Subcutaneous adipose tissue (tissue), 4 donors: ENCODE results near the gene DEGS1. TPM values are rescaled to one million over a fixed set of nuclear protein-coding genes. Genes with fewer than 3 reads are reported as not detected.

Experiments
- total RNA-seq, 4 donors: library from RNA; depleted of rRNA; stranded (reverse); fragments of >200 nt; gene quantifications; one replicate each; pipeline ENCODE4 v1.1.0, GENCODE V29; 2016
- TF ChIP-seq, protein P1 (sequence below): fragments of 450-650 bp; IDR thresholded peaks from one replicate; pipeline ENCODE4 v1.5.1; 2016; ENCODE audit warnings: low read depth, mild to moderate bottlenecking, control low read depth, antibody characterized with exemption, moderate library complexity

DEGS1 gene
- total RNA-seq, 4 donors from 2014 or later: 61.9 to 111 (median 83.3) TPM

DNA sequence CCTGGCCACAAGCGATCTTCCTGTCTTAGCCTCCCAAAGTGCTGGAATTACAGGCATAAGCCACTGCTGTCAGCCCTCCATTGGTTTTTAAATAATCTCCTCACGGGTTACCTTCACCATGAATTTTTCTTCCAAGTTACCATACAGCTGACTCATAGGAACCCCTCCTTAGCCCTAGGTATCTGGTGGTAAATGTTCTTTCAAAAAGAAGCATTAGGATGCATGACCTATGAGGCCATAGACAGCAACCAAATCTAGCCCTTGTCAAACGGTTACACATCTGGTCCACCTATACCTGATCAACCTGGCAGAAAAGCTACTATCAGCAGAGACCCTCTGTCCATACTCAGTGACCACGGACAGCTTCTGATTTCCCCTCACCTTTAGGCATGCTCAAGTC, 12.7 kb upstream of the DEGS1 start:
- TF ChIP-seq, protein P1, sequence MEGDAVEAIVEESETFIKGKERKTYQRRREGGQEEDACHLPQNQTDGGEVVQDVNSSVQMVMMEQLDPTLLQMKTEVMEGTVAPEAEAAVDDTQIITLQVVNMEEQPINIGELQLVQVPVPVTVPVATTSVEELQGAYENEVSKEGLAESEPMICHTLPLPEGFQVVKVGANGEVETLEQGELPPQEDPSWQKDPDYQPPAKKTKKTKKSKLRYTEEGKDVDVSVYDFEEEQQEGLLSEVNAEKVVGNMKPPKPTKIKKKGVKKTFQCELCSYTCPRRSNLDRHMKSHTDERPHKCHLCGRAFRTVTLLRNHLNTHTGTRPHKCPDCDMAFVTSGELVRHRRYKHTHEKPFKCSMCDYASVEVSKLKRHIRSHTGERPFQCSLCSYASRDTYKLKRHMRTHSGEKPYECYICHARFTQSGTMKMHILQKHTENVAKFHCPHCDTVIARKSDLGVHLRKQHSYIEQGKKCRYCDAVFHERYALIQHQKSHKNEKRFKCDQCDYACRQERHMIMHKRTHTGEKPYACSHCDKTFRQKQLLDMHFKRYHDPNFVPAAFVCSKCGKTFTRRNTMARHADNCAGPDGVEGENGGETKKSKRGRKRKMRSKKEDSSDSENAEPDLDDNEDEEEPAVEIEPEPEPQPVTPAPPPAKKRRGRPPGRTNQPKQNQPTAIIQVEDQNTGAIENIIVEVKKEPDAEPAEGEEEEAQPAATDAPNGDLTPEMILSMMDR: no peak

DNA sequence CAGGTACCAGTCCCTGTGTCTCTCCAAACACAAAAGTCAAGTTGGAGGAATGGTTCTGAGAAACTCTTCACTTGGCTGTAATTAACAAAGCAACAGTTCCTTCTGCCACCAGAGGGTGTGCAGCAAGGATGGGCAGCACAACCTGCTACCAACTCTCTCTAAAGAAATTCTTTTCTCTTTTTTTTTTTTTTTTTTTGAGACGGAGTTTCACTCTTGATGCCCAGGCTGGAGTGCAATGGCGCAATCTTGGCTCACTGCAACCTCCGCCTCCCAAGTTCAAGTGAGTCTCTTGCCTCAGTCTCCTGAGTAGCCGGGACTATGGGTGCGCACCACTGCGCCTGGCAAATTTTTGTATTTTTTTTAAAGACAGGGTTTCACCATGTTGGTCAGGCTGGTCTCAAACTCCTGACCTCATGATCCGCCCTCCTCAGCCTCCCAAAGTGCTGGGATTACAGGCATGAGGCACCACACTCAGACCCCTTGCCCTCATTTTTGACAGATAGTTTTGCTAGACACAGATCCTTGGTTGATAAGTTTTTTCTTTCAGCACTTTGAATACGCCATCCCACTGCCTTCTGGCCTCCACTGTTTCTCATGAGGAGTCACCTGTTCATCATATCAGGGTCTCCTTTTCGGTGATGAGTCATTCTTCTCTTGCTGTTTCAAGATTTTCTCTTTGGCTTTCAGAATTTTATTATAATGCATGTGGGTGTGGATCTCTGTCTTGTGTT, 12.1 kb upstream of the DEGS1 start:
- TF ChIP-seq, protein P1: no peak

DNA sequence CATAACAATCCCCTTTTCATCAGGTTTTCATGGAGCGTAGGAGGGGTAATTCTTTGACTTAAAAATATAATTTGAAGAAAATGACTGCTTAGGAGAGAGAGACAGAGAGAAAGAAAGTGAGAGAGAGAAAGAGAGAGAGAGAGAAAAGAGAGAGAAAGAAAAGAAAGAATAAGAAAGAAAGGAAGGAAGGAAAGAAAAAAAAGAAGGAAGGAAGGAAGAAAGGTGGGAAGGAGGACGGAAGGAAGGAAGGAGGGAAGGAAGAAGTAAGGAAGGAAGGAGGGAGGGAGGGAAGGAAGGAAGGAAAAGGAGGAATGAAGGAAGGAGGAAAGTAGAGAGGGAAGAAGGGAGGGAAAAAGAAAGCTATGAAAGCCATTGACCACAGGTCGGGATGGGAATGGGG, 10.8 kb upstream of the DEGS1 start:
- TF ChIP-seq, protein P1: no peak

DNA sequence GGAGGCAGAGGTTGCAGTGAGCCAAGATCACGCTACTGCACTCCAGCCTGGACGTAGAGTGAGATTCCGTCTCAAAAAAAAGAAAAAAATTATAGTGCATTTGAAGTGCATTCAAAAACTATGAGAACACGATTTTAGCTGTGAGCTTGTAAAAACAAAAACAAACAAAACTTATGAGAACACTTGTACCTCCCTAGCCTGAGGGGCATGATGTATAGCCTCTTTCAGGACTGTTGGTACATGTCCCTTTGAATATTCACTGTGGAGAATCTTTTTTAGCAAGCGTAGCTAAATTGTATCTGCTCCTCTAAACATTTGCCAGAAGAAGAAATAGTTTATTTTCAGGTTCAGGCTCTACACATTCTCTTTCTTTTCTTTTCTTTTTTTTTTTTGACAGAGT, 9.5 kb upstream of the DEGS1 start:
- TF ChIP-seq, protein P1: no peak

DNA sequence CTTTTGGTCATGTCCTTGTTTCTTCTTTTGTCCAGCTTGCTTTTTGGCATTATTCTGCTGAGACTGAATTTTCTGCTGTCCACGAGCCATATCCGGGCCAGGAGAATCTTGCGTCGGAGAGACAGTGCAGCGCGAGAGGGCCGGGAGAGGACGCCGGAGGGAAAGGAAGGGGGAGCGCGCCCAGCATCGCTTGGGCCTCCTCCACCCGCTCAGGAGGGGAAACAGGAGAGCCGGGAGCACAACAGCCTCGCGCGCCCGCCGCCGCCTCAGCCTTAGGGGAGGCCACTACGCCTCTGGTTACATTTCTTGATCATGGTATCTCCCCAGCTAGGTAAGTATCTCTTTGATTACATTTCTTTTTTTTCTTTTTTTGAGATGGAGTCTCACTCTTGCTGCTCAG, 7.4 kb upstream of the DEGS1 start:
- TF ChIP-seq, protein P1: no peak

DNA sequence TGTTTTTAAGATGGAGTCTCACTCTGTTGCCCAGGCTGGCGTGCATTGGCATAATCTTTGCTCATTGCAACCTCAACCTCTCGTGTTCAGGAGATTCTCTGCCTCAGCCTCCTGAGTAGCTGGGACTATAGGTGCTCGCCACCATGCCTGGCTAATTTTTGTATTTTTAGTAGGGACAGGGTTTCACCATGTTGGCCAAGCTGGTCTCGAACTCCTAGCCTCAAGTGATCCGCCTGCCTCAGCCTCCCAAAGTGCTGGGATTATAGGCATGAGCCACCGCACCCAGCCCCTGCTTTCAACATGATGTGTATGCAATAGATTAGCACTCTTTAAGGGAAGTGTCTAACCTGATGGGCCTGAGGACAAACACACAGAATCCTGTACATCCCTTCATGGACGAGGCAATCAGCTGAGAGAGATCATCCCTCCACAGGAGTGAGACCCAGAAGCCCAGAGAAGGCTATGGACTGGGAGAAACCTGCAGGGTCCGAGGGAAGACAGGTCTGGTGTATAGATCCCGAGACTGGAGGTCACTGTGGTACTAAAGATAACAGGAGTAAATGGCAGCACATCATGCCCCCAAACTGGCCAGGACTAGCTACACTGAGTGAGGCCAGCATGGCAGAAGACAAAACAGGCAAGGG, 5.6 kb upstream of the DEGS1 start:
- TF ChIP-seq, protein P1: no peak

DNA sequence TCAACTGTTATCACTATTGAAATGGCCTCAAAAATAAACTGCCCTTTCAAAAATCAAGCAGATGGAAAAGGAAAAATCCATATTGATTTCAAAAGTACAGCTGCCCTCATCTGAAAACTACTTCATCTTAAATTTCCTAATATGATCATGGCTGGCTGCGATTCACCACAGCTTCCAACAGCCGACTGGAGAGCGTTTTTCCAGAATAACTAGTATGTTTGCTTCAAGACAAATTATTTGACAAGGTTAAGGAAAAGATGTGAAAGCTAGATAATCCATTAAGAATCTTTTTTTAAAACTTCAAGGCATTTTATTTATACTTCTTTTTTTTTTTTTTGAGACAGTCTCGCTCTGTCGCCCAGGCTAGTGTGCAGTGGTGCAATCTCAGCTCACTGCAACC, 4.1 kb upstream of the DEGS1 start:
- TF ChIP-seq, protein P1: no peak
